Skin epidermis (tissue), 12 donors: ENCODE data around the gene KCTD13.
"Not testable (repeated sequence)": the region's sequence is repeated elsewhere in the genome, so short reads cannot be mapped to it uniquely, and the experiment has no call there.

ENCODE experiments used
- H3K27ac ChIP-seq, 21 experiments: fragments of 200-600 bp; sonication (generic) in 11 of 21; one replicate each; pipeline ENCODE4 v1.5.0; 2020; ENCODE audit warnings: mild to moderate bottlenecking in 3 of 21, inconsistent platforms in 2 of 21, moderate library complexity in 2 of 21
- H3K4me3 ChIP-seq, 7 experiments: fragments of 200-600 bp; sonication (generic) in 2 of 7; one replicate each; pipeline ENCODE4 v1.5.0; 2020; ENCODE audit warnings: inconsistent platforms in 2 of 7, mild to moderate bottlenecking in 2 of 7, moderate library complexity in 1 of 7

The KCTD13 gene, protein sequence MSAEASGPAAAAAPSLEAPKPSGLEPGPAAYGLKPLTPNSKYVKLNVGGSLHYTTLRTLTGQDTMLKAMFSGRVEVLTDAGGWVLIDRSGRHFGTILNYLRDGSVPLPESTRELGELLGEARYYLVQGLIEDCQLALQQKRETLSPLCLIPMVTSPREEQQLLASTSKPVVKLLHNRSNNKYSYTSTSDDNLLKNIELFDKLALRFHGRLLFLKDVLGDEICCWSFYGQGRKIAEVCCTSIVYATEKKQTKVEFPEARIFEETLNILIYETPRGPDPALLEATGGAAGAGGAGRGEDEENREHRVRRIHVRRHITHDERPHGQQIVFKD

DNA sequence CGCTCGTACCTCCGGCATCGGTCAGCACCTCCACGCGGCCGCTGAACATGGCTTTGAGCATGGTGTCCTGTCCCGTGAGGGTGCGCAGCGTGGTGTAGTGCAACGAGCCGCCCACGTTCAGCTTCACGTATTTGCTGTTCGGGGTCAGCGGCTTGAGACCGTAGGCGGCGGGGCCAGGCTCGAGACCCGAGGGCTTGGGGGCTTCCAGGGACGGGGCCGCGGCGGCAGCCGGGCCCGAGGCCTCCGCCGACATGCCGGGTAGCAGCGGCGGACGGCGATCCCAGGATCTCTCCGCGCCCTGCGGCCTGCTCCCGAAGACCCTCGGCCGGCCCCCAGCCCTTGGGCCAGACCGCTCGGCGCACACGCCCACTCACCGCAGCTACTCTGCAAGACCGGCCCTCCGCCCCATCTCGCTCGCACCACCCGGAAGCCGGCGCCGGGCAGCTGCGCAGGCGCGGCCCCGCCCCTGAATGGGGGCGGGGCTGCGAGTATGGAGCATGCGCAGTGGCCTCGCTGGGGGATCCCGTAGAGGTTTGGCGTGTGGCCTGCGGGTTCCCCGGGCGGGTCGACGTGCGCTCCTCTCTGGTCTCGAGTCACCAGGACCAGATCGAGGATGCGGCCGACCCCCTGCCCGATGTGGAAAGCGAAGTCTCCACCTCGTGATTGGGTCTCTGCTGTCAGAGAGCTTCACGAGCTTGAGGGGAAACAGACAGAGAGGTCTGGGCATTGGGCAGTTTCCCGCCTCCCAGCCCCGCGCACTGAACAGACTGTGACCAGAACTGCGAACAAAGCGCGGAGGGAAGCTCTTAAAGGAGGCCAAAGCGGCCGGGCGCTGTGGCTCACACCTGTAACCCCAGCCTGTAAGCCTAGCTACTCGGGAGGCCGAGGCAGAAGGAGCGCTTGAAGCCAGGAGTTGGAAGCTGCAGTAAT, at the start of gene KCTD13:
KCTD13 (minus strand) TSS at position 446 of the 930 bp plus-strand sequence; CDS start at position 253, 193 bp downstream.
- Histone ChIP-seq H3K4me3 (peak within 1 kb of the TSS; percentile 83 to 100 (median 97)), H3K27ac (peak within 1 kb of the TSS; percentile 9 to 93 (median 86))

DNA sequence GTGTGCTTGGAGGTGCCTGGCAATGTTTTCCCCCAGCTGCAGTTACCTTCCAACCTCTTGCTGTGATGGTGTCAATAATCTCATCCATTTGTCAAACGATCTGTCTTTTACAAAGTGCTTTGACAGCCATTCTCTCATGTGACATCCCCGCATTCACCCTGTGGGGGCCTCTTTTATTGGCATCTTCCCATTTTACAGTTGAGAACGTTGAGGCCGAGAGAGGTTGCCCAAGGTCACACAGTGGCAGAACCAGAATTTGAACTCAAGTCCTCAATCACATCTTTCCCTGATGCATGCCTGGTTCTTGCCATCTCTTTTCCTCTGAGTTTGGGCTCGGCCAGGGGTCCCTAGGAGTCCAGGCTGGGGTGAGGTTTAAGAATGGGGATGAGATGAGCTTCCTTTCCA, 49.1 kb upstream of the KCTD13 start:
- H3K27ac ChIP-seq: peak overlapping the region in 19 of 21 experiments; percentile 76 to 98 (median 95)
- peak overlapping the region; percentile 62 to 95 (median 83) for H3K4me3 ChIP-seq

DNA sequence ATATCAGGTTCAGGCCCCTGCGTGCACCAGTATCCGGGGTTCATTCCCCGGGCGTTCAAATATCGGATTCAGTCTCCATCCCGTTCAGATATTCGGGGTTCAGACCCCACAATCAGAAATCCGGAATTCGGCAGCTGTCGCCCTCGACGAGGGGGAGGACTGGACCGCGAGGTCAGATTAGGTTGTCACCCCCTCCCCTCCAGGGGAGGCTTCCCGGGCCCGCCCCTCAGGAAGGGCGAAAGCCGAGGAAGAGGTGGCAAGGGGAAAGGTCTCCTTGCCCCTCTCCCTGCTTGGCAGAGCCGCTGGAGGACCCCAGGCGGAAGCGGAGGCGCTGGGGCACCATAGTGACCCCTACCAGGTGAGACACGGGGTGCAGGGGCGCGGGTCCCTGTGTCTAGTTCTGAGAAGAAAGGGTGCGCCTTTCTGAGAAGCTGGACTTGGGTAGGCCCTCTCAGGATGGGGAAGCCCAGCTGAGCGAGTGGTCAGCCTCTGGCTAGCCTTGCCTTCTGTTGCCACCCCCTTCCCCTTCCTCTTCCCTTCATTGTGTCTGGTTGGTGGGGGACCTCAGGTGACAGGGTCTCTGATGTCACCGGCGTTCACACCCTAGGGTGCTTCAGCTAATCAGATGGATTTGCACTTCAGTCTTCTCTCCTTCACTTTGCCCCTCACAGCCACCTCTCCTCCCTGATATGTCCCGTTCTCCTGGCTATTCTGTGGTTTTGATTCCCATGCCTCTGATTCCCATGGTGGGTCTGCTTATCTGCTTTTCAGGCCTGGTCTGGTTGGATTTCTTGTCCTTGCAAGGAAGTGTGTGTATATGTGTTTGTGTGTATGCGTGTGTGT, 48.5 kb upstream of the KCTD13 start:
- peak overlapping the region; percentile 15 to 98 (median 93) for H3K27ac ChIP-seq
- peak overlapping the region; percentile 62 to 95 (median 83) for H3K4me3 ChIP-seq

DNA sequence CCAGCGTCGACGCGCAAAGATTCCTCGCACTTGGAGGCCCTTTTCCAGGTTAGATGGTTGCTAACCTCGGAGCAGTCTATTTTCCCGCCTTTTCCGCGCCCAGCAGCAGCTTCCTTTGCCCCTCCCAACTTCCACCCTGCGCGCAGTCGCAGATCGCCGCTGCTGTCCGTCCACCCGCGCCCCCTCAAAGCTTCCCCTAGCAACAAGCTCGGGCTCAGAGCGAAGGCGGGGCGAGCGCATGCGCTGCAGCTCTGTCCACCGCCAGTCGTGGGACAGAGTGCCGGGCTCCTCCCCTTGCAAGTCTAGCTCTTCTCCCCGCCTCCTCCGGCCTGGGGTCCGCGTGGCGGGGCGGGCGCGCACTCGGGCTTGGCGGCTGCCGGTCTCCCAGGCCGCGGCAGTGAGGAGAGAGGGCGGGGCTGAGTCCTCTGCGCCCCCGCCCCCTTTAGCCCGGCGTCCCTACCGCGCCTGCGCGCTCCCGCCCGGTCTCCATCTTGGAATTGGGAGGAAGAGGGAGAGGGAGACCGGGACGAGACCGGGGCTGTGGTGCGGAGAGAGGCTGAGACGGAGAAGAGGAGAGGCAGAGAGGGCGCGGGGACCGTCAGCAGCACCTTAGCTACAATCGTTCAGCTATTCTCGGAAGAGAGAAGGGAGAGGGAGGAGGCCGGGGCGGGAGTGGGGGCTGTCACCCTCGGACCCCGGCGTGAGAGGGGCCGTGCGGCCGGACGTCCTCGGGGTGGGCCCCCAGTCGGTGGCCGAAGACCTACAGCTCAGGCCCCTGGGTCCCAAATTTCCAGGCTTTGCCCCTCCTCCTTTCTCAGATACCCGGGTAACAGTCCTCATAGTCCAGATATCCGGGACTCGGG, 47.6 kb upstream of the KCTD13 start, which contains the start of gene TAOK2:
TAOK2 (plus strand) TSS at position 485 of the 863 bp plus-strand sequence. CDS start 3,905 bp downstream, outside the sequence.
- peak within 1 kb of the TSS; percentile 15 to 98 (median 93) for H3K27ac ChIP-seq
- peak within 1 kb of the TSS; percentile 62 to 95 (median 83) for H3K4me3 ChIP-seq

DNA sequence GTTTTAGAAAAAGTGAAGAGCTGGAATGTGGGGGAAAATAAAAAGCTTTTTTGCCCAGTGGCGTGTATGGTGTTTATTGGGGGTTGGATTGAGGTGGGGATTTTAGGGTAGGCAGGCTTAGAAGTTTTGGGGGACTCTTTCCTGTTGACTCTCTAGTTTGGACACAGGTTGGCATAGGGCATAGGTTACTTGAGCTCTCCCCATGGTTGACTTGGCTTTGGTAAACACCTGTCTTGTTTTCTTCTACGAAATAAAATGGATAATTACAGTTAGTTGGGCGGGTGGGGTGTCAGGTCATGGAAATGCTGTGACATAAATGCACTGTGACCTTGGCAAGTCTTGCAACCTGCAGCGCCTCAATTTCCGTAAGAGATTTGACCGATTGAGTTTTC, 47.0 kb upstream of the KCTD13 start:
- Histone ChIP-seq H3K4me3 (peak overlapping the region in 5 of 7 experiments; percentile 81 to 95 (median 85)), H3K27ac (peak overlapping the region in 13 of 21 experiments; percentile 17 to 98 (median 93))

DNA sequence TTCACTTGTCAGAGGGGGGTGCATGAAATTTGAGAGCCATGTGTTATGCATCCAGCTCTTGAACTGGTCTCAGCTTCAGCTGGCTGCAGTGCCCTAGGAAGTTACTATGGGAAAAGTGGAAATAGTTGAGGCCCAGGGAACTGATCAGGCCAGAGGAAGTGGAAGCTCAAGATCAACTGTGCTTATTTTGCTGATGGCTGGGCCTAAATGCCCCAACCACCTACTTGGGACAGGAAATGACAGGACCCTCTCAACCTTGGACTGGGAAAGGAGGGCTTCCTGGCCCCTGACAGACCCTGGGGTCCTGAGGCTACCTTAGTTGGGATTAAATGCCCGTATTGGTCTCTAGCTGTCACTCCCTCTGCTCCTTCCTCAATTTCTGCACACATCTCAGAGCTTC, 46.5 kb upstream of the KCTD13 start:
- peak overlapping the region in 4 of 21 experiments; percentile 8 to 98 (median 22) for H3K27ac ChIP-seq
- H3K4me3 ChIP-seq: no peak overlapping the region

DNA sequence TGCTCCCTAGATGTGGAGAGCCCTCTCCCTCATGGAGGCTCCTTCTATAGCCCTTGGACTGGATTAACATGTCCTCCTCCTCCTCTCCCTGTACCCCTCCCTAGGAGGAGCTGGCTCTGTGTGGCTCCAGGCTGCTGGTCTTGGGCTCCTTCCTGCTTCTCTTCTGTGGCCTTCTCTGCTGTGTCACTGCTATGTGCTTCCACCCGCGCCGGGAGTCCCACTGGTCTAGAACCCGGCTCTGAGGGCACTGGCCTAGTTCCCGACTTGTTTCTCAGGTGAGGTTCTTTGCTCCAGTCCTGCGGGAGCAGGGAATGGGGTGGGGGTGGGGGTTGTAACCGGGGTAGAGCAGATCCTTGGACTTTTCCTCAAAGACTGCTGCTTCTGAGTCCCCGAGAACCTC, 45.3 kb upstream of the KCTD13 start:
- no peak overlapping the region for H3K27ac ChIP-seq
- no peak overlapping the region for H3K4me3 ChIP-seq

DNA sequence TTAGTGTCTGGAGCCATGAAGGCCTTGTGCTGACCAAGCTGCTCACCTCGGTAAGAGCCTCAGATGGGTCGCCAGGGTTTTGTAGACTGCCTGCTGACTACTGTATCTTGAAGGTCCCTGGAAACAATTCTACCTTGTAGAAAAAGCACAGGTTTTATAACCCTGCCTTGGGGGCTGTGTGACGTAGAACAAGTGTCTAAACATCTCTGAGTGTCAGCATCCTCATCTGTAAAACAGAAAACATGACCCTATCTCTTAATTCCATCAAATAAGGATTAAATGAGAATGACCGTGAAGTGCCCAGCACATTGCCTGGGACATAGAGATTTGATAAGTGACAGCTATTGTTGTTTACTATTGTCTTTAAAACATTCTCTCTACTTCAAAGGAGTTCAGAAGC, 42.2 kb upstream of the KCTD13 start:
- Histone ChIP-seq H3K4me3 (no peak overlapping the region), H3K27ac (no peak overlapping the region)

DNA sequence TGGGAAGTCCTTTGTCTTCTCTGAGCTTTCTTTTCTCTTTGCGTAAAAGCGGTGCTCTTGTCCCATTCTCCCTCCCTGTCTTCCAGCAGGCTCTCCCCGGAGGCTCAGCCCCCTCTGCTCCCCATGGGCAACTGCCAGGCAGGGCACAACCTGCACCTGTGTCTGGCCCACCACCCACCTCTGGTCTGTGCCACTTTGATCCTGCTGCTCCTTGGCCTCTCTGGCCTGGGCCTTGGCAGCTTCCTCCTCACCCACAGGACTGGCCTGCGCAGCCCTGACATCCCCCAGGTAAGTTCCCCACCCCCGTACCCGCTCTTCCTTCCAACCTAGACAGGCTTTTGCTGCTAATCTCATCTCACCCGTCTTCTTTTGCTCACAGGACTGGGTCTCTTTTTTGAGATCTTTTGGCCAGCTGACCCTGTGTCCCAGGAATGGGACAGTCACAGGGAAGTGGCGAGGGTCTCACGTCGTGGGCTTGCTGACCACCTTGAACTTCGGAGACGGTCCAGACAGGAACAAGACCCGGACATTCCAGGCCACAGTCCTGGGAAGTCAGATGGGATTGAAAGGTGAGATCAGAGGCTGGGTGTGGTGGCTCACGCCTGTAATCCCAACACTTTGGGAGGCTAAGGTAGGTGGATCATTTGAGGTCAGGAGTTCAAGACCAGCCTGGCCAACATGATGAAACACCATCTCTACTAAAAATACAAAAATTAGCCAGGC, 37.2 kb upstream of the KCTD13 start:
- peak overlapping the region; percentile 53 to 85 (median 69) for H3K4me3 ChIP-seq
- peak overlapping the region in 20 of 21 experiments; percentile 82 to 96 (median 94) for H3K27ac ChIP-seq

DNA sequence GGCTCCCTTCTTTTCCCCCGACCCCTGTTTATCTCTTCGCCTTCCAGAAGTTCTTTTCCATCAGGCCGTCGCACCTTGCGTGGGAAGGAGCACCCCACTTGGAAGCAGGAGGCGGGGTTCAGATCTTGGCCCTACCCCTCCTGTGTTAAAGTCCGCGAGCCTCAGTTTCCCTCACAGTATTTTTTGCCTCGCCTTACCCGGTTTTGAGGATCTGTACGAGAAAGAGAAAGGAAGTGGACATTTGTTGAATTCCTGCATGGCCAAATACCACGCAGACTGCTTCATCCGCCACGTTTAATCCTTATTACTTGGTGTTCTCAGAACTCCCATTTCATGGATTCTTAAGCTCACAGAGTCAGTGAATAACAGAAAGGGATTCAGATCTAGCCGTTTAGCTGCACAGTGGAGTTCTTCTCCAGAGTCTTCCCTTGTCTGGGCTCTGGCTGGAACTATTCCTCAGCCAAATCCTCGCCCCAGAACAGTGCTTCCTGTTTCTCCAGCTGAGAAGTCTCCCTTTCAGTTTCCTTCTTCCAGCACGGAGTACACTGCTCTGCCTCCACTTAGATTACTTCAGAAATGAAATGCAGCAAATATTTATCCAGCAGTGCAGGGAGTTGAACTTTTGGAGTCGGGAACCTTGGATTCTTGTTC, 36.4 kb upstream of the KCTD13 start:
- H3K4me3 ChIP-seq: peak overlapping the region; percentile 53 to 85 (median 69)
- H3K27ac ChIP-seq: peak overlapping the region; percentile 82 to 96 (median 94)

DNA sequence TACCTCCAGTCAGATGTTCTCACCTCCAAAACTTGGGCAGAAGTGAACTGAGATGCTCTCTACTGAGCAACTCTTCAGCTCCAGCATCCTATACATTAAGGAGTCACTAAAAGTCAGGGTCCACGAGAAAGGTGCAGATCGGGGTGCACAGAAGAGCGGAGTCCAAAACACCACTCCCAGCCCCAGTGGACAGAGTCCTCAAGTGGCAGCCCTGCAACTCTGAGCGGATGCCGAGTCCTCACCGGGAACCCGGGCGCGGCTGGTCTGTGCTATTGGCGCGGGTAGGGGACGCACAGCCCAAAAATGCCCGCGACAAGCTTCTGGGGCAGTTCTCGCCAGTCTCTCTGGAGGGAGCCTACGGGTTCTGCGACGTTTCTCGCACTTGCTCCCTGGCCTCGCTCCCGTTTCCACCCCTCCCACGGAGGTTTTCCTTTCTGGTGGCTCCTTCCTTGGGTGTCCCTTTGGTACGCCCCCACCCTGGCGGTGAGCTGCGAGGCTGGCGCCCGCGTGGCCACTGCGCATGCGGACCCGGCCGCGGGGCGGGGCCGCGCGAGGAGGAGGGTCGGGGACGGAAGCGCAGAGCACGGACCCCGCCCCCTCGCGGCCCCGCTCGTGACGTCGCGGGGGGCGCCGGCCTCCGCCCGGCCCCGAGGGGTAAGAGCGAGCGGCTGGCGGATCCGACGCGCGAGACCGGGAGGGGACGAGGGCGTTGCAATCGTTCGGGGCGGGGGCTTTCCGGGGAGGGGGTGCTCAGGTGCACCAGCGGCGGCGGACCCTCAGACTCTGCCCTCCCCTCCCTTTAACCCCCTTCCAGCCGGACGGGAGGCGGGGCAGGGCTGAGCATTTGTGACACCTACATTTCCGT, 35.7 kb upstream of the KCTD13 start, which contains the start of gene TMEM219:
TMEM219 (plus strand) TSS at position 601 of the 865 bp plus-strand sequence. CDS start 1,065 bp downstream, outside the sequence.
- peak within 1 kb of the TSS; percentile 82 to 96 (median 94) for H3K27ac ChIP-seq
- H3K4me3 ChIP-seq: peak within 1 kb of the TSS; percentile 53 to 85 (median 69)

DNA sequence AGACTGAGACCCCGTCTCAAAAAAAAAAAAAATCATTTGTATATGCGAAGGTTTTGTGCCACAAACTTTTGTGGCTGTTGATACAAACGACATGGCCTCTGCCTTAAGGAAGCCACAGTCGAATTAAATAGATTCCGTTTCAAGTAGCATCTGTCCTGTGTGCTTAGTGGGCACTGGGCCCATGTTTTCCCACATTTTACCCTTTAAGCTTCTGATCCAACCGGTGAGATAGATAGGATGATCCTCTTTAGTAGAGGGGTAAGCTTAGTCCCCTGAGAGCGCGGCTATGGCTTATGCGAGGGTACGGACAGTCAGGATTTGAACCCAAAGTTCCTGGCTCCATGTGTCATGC, 35.1 kb upstream of the KCTD13 start:
- H3K4me3 ChIP-seq: peak overlapping the region; percentile 53 to 85 (median 69)

DNA sequence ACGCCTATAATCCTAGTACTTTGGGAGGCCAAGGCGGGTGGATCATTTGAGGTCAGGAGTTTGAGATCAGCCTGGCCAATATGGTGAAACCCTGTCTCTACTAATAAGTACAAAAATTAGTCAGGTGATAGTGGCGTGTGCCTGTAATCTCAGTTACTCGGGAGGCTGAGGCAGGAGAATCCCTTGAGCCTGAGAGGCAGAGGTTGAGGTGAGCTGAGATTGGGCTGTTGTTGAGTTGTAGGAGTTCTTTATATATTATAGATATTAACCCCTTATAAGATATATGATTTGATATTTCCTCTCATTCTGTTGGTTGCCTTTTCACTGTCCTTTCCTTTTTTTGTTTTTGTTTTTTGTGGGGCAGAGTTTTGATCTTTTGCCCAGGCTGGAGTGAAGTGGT, 33.8 kb upstream of the KCTD13 start:
- not testable (repeated sequence) for H3K4me3 ChIP-seq, H3K27ac ChIP-seq

More for the DNA sequence above, 35.1 kb upstream of the KCTD13 start:
- peak overlapping the region in 20 of 21 experiments; percentile 82 to 96 (median 94) for H3K27ac ChIP-seq

DNA sequence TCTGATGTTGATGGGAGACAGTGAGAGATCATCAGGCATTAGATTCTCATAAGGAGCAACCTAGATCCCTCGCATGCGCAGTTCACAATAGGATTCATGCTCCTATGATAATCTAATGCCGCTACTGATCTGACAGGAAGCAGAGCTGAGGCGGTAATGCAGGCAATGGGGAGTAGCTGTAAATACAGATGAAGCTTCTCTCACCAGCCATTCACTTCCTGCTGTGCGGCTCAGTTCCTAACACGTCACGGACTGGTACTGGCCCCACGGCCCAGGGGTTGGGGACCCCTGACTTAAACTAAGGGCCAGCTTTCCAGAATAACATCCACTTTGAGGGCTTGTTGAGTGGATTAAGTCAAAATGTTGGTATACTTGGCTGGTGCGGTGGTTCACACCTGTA, 33.3 kb upstream of the KCTD13 start:
- H3K4me3 ChIP-seq: no peak overlapping the region
- no peak overlapping the region for H3K27ac ChIP-seq

DNA sequence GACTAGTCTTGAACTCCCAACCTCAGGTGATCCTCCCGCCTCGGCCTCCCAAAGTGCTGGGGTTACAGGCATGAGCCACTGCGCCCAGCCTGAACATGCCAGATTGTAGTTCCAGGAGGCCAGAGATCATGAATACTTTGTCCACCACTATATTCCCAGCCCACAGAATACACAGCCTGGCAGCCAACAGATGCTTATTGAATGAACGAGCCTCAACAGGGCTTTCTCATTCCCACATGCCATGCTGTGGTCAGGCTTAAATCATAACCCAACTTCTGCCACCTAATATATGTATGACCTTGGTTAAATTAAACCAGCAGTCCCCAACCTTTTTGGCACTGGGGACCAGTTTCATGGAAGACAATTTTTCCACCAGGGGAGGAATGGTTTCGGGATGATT, 32.7 kb upstream of the KCTD13 start:
- Histone ChIP-seq H3K27ac (no peak overlapping the region), H3K4me3 (no peak overlapping the region)
